GM23248 (cell line): ENCODE measurements around the gene TACSTD2. TPM values are rescaled to one million over a fixed set of nuclear protein-coding genes. Genes with fewer than 3 reads are reported as not detected.

ENCODE experiments used
- DNase-seq: peaks from one replicate; pipeline ENCODE4 v3.0.0-alpha.2; 2015
- H2AFZ ChIP-seq: fragments of 200-600 bp; sonication (generic); 2 replicates; pipeline ENCODE4 v1.6.1; 2016; ENCODE audit warnings: antibody characterized with exemption
- H3F3A ChIP-seq: fragments of 200-600 bp; sonication (generic); 2 replicates; pipeline ENCODE4 v1.6.1; 2016; ENCODE audit warnings: mild to moderate bottlenecking, antibody characterized with exemption, mixed run types; ENCODE audit not compliant: insufficient read depth
- H3K27ac ChIP-seq: fragments of 200-600 bp; sonication (generic); 2 replicates; pipeline ENCODE4 v1.5.1; 2016; ENCODE audit warnings: mild to moderate bottlenecking
- H3K27me3 ChIP-seq: fragments of 200-600 bp; sonication (generic); replicated peaks from 2 replicates; pipeline ENCODE4 v1.6.1; 2016; ENCODE audit warnings: mild to moderate bottlenecking; ENCODE audit not compliant: insufficient read depth
- H3K36me3 ChIP-seq: fragments of 200-600 bp; sonication (generic); 2 replicates; pipeline ENCODE4 v1.6.1; 2016; ENCODE audit warnings: low read depth, mild to moderate bottlenecking
- H3K4me1 ChIP-seq: fragments of 200-600 bp; sonication (generic); 2 replicates; pipeline ENCODE4 v1.6.1; 2016; ENCODE audit warnings: mild to moderate bottlenecking; ENCODE audit not compliant: insufficient read depth
- H3K4me2 ChIP-seq: fragments of 200-600 bp; sonication (generic); one replicate; pipeline ENCODE4 v1.6.1; 2016; ENCODE audit warnings: mild to moderate bottlenecking; ENCODE audit not compliant: unreplicated experiment
- H3K4me3 ChIP-seq: fragments of 200-600 bp; sonication (generic); 2 replicates; pipeline ENCODE4 v1.5.1; 2016; ENCODE audit warnings: mild to moderate bottlenecking
- H3K79me2 ChIP-seq: fragments of 200-600 bp; sonication (generic); 2 replicates; pipeline ENCODE4 v1.6.1; 2016; ENCODE audit warnings: mild to moderate bottlenecking; ENCODE audit not compliant: insufficient read depth
- H3K9ac ChIP-seq: fragments of 200-600 bp; sonication (generic); 2 replicates; pipeline ENCODE4 v1.6.1; 2016; ENCODE audit warnings: mild to moderate bottlenecking
- H3K9me2 ChIP-seq: fragments of 200-600 bp; sonication (generic); 2 replicates; pipeline ENCODE4 v1.6.1; 2016; ENCODE audit warnings: mixed run types, mild to moderate bottlenecking, moderate library complexity; ENCODE audit not compliant: insufficient read depth
- H3K9me3 ChIP-seq: fragments of 200-600 bp; sonication (generic); one replicate; pipeline ENCODE4 v1.6.1; 2017; ENCODE audit warnings: low read depth
- H4K20me1 ChIP-seq: fragments of 200-600 bp; sonication (generic); 2 replicates; pipeline ENCODE4 v1.6.0; 2016; ENCODE audit not compliant: insufficient read depth
- EZH2 ChIP-seq: fragments of 200-600 bp; sonication (generic); IDR thresholded peaks from 2 replicates; pipeline ENCODE4 v1.6.1; 2018; ENCODE audit warnings: antibody characterized with exemption, mild to moderate bottlenecking; ENCODE audit not compliant: insufficient read depth, poor library complexity, severe bottlenecking
- EZH2phosphoT487 ChIP-seq: fragments of 200-600 bp; sonication (generic); IDR thresholded peaks from 2 replicates; pipeline ENCODE4 v1.6.1; 2018; ENCODE audit warnings: antibody characterized with exemption, moderate library complexity, mild to moderate bottlenecking, low read depth; ENCODE audit not compliant: insufficient read depth
- WGBS, 2 experiments: methylation state at CpG; one replicate each; pipeline ENCODE4 v1.1.6; 2015 to 2017; ENCODE audit warnings: low lambda C conversion rate in 2 of 2, low coverage in 1 of 2; ENCODE audit errors: missing lambda C conversion rate in 2 of 2; 5-methylcytosine and 5-hydroxymethylcytosine counted together
- in situ Hi-C: fragments of 300-500 bp; cut with MboI; formaldehyde crosslinking; loops from 2 replicates; pipeline ENCODE4 v1.15.0; 2020
- polyA plus RNA-seq: library from polyadenylated mRNA; unstranded; fragments of >200 nt; fragmentation: Nextera tagmentation; extraction: Ambion mirVana; gene quantifications from 2 replicates; pipeline ENCODE4 v1.2.1, GENCODE V29; 2016
- total RNA-seq: library from RNA; depleted of rRNA; stranded (reverse); fragments of >200 nt; shearing (Covaris generic); gene quantifications from 2 replicates; pipeline ENCODE4 v1.2.3, GENCODE V29; 2014

TACSTD2 gene
- total and polyA plus RNA-seq, 2 experiments from 2014 or later, result 1.5 to 1.8 TPM

DNA sequence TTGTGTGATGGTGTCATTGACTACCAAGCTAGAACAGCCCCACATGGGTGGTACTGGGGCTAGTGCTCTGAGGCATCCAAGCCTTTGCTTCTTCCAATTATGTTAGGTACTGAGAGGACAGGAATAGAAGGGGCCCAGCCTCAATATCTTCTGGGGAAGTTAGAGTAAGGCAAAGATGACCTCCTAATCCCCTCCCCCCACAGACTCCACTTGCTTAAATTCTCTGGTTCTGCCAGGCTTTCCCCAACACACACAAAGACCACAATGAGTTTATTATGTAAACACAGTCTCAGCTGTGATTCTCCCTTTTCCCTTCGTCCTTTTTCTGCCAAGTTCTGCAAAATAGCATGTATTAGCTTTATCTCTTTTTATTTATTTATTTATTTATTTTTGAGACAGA lies 3.1 kb upstream of the TACSTD2 start:
- in situ Hi-C loops, result no loop called here
- TF ChIP-seq EZH2phosphoT487 (no peak), EZH2 (no peak)
- H3K27me3 ChIP-seq, result no peaks in the 10 kb centered on the region
- H3K9ac ChIP-seq, result no peak overlapping the region
- H3K4me1 ChIP-seq, result peaks cover 18% of the 10 kb centered on the region
- WGBS, 2 experiments, result 61 to 77% methylated on average over 1 of the region's 1 CpG
- no peak overlapping the region for H2AFZ ChIP-seq
- H3K36me3 ChIP-seq, result no peaks in the 10 kb centered on the region
- H3K9me3 ChIP-seq, result no peaks in the 10 kb centered on the region
- H3K79me2 ChIP-seq, result no peaks in the 10 kb centered on the region
- no peak overlapping the region for H3K4me3 ChIP-seq
- peaks cover 25% of the 10 kb centered on the region for H3F3A ChIP-seq
- no peak overlapping the region for H3K4me2 ChIP-seq
- H4K20me1 ChIP-seq, result no peaks in the 10 kb centered on the region
- H3K9me2 ChIP-seq, result no peaks in the 10 kb centered on the region
- DNase-seq, result peak; percentile 50
- H3K27ac ChIP-seq, result no peak overlapping the region

DNA sequence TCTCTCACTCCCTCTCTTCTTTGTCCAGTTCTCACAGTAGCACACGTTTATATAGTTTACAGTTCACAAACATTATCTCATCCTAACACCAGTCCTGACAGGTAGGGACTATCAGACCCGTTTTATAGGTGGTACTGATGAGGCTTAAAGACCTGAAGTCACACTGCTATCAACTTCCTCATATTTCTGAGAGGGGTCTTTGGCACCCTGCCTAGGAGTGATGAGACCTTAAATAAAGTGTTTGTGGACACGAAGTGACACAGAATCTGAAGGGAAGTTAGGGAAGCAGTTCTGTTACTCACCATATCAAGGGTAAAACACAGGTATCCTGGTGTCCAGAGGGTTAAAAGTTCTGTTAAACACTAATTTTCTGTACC lies 590 bp upstream of the TACSTD2 start:
- H2AFZ ChIP-seq, result peak overlapping the region; percentile 75
- H4K20me1 ChIP-seq, result no peaks in the 10 kb centered on the region

DNA sequence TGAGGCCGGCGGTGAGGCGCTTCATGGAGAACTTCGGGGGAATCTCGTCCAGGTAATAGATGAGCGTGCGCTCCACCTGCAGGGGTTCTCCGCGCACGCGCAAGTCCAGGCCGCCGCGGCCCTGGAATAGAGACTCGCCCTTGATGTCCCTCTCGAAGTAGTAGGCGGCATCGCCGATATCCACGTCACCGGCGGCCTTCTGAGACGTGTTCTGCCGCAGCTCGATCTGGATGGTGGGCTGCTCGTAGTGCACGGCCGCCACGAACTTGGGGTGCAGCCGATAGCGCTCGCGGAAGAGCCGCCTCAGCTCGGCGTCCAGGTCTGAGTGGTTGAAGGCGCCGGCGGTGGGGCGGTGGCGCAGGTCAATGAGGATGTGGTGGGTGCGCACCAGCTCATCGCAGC lies 726 bp downstream of the TACSTD2 start:
- Histone ChIP-seq H3K9ac (peak overlapping the region; percentile 19), H2AFZ (peak overlapping the region; percentile 75), H3K4me2 (peak overlapping the region; percentile 59), H3K9me2 (no peaks in the 10 kb centered on the region), H3K4me1 (no peaks in the 10 kb centered on the region), H3K27me3 (no peaks in the 10 kb centered on the region), H3K9me3 (no peaks in the 10 kb centered on the region), H3K4me3 (peak overlapping the region; percentile 53), H3K79me2 (no peaks in the 10 kb centered on the region), H3F3A (peaks cover 11% of the 10 kb centered on the region; the same call in 1 of the 2 replicates), H3K36me3 (no peaks in the 10 kb centered on the region), H4K20me1 (no peaks in the 10 kb centered on the region), H3K27ac (no peak overlapping the region)
- WGBS, 2 experiments, result 7 to 9% methylated on average over 16 to 42 of the region's 43 CpGs
- peak; percentile 50 for DNase-seq
- TF ChIP-seq EZH2phosphoT487 (no peak), EZH2 (no peak)
- in situ Hi-C loops, result no loop called here

More for the DNA sequence above, 590 bp upstream of the TACSTD2 start:
- Histone ChIP-seq H3F3A (peaks cover 11% of the 10 kb centered on the region; the same call in 1 of the 2 replicates), H3K36me3 (no peaks in the 10 kb centered on the region), H3K79me2 (no peaks in the 10 kb centered on the region), H3K4me1 (no peaks in the 10 kb centered on the region), H3K9ac (0 out of 2 replicates have a peak overlapping the region, but pooled peaks have one; percentile 19), H3K27me3 (no peaks in the 10 kb centered on the region), H3K9me3 (no peaks in the 10 kb centered on the region), H3K4me2 (peak overlapping the region; percentile 59), H3K4me3 (peak overlapping the region; percentile 53), H3K9me2 (no peaks in the 10 kb centered on the region), H3K27ac (peak overlapping the region; percentile 8; the same call in 1 of the 2 replicates)
- 9 to 10% methylated on average over 3 of the region's 3 CpGs for WGBS, 2 experiments
- in situ Hi-C loops, result no loop called here
- DNase-seq, result no peak
- TF ChIP-seq EZH2phosphoT487, result no peak
- TF ChIP-seq EZH2, result no peak

DNA sequence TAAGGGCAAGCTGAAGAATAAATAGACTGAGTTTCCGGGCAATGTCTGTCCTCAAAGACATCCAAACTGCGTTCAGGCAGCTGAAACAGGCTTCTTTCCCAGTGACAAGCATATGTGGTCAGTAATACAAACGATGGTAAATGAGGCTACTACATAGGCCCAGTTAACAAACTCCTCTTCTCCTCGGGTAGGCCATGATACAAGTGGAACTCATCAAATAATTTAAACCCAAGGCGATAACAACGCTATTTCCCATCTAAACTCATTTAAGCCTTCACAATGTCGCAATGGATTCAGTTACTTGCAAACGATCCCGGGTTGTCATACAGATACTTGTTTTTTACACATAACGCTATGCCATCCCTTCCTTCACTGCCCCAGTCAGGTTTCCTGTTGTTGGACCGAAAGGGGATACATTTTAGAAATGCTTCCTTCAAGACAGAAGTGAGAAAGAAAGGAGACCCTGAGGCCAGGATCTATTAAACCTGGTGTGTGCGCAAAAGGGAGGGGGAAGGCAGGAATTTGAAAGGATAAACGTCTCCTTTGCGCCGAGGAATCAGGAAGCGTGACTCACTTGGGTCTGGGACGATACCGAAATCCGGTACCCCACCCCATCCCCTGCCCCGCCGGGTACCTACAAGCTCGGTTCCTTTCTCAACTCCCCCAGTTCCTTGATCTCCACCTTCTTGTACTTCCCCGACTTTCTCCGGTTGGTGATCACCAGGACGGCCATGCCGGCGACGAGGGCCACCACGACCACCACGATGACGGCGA lies 1.3 kb downstream of the TACSTD2 start:
- TF ChIP-seq EZH2phosphoT487, result no peak
- peak overlapping the region; percentile 59 for H3K4me2 ChIP-seq
- H3K27ac ChIP-seq, result no peak overlapping the region
- H2AFZ ChIP-seq, result peak overlapping the region; percentile 75
- in situ Hi-C loops, result no loop called here
- H3F3A ChIP-seq, result peaks cover 11% of the 10 kb centered on the region; the same call in 1 of the 2 replicates
- DNase-seq, result no peak
- no peaks in the 10 kb centered on the region for H3K27me3 ChIP-seq
- H3K9ac ChIP-seq, result peak overlapping the region; percentile 19; the same call in 1 of the 2 replicates
- H3K36me3 ChIP-seq, result no peaks in the 10 kb centered on the region
- no peaks in the 10 kb centered on the region for H3K79me2 ChIP-seq
- no peaks in the 10 kb centered on the region for H3K9me2 ChIP-seq
- H4K20me1 ChIP-seq, result no peaks in the 10 kb centered on the region
- no peaks in the 10 kb centered on the region for H3K9me3 ChIP-seq
- H3K4me1 ChIP-seq, result no peaks in the 10 kb centered on the region
- H3K4me3 ChIP-seq, result peak overlapping the region; percentile 53
- WGBS, 2 experiments, result 33 to 39% methylated on average over 24 to 32 of the region's 32 CpGs
